ENCODE data around the gene ELMO3. TPM values are rescaled to one million over a fixed set of nuclear protein-coding genes. Genes with fewer than 3 reads are reported as not detected.
A peak's percentile ranks its signal among the peaks of the same experiment; 100 is the strongest.

Gene ELMO3
- total RNA-seq, 2 experiments from 2014 or later = 6.2 to 9.8 TPM

DNA sequence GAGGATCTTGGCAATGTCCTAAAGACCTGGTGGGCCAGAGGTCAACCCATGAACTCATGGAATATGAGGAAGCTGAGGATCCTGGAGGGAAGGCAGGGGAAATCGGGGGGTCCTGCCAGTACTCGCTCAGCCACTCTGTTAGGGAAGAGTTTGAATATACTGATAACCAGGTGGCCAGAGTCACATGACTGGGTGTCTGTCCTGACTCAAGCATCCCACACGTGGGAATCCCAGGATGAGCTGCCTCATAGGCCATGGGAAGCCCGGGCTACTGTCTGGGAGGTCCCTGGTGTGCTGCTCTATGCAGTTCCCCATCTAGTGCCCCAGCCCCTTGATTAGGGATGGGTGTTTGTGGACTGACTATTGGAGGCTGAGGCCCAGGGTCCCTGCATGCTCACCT lies 10.6 kb upstream of the ELMO3 start:
- CTCF ChIA-PET = interaction anchor here (1.2 to 3.8 kb wide), 3 partner anchors 14 to 58 kb away, joined by 3 to 14 read pairs (median 6); partner anchors contain the start of gene NOL3
- DNase-seq (no peak), ATAC-seq (no peak)
- Mint-ChIP-seq H3K4me1 (peaks cover 31% of the 10 kb centered on the region), H3K36me3 (peaks cover 4% of the 10 kb centered on the region), H3K27ac (no peak overlapping the region), H3K27me3 (peaks cover 18% of the 10 kb centered on the region), H3K9me3 (ENCODE audit: low read depth) (no peaks in the 10 kb centered on the region), H3K4me3 (no peak overlapping the region)

- Mint-ChIP-seq H3K27me3 (peaks cover 18% of the 10 kb centered on the region), H3K4me1 (peaks cover 36% of the 10 kb centered on the region), H3K4me3 (no peak overlapping the region), H3K36me3 (peaks cover 5% of the 10 kb centered on the region), H3K9me3 (ENCODE audit: low read depth) (no peaks in the 10 kb centered on the region), H3K27ac (no peak overlapping the region)
- no peak for ATAC-seq
- DNase-seq = no peak
- CTCF ChIA-PET = interaction anchor here (1.2 to 1.6 kb wide), 2 partner anchors 15 to 57 kb away, joined by 3 to 6 read pairs; no protein-coding TSS in a partner anchor
Measured at GRCh38 chr16:67188798-67189197, 10.1 kb upstream of the ELMO3 start.

GRCh38 chr16:67190041-67190440 lies 8.9 kb upstream of the ELMO3 start, which contains the start of gene EXOC3L1:
Gene EXOC3L1, minus strand, starts transcription at chr16:67190136. Its CDS starts 460 bp downstream, at chr16:67189676.
- ATAC-seq (no peak), DNase-seq (no peak)
- no peak within 1 kb of the TSS for H3K4me3 Mint-ChIP-seq
- H3K27me3 Mint-ChIP-seq = peaks cover 15% of the 10 kb centered on the region
- no peaks in the 10 kb centered on the region for H3K9me3 Mint-ChIP-seq (ENCODE audit: low read depth)
- H3K4me1 Mint-ChIP-seq = peaks cover 43% of the 10 kb centered on the region
- H3K27ac Mint-ChIP-seq = no peak within 1 kb of the TSS
- H3K36me3 Mint-ChIP-seq = peaks cover 16% of the 10 kb centered on the region
- CTCF ChIA-PET = interaction anchor here (0.6 to 1.0 kb wide), 2 partner anchors 17 to 35 kb away, joined by 3 read pairs; no protein-coding TSS in a partner anchor

DNA sequence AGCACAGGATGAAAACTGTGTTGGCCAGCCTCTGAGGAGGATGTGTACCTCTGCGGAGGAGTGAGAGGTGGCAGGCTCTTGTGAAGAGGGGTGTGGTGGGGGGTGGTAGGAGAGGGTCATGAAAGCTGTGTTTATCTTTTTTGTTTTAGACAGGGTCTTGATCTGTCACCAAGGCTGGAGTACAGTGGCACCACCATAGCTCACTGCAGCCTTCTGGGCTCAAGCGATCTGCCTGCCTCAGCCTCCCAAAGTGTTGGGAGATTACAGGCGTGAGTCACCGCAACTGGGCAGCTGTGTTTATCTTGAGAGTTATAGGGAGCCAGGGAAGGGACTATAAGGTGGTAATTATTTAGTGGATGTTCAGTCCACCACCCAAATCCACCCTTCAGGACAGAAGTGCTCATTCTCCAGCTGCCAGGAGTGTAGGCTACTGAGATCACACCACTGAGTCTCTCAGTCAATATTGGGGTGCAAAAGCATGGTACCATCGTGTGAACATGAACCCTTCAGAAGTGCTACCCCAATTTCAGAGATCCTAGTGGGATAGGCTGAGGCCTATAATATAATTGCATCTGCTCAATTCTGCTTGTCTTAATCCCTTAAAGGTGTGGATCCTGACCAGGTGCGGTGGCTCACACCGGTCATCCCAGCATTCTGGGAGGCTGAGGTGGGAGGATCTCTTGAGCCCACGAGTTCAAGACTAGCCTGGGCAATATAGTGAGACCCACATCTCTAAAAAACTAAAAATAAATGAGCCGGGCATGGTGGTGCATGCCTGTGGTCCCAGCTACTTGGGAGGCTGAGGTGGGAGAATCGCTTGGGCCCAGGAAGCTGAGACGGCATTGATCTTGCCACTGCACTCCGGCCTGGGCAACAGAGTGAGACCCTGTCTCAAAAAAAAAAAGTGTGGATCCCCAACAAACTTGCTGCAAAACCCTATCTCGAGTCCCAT lies 8.2 kb upstream of the ELMO3 start:
- Mint-ChIP-seq H3K27ac (no peak overlapping the region), H3K27me3 (peaks cover 8% of the 10 kb centered on the region), H3K4me1 (peaks cover 42% of the 10 kb centered on the region), H3K36me3 (peaks cover 21% of the 10 kb centered on the region), H3K4me3 (no peak overlapping the region), H3K9me3 (ENCODE audit: low read depth) (no peaks in the 10 kb centered on the region)
- CTCF ChIA-PET = interaction anchor here (0.6 to 1.0 kb wide), 2 partner anchors 17 to 36 kb away, joined by 3 read pairs; no protein-coding TSS in a partner anchor
- ATAC-seq (no peak), DNase-seq (no peak)

DNA sequence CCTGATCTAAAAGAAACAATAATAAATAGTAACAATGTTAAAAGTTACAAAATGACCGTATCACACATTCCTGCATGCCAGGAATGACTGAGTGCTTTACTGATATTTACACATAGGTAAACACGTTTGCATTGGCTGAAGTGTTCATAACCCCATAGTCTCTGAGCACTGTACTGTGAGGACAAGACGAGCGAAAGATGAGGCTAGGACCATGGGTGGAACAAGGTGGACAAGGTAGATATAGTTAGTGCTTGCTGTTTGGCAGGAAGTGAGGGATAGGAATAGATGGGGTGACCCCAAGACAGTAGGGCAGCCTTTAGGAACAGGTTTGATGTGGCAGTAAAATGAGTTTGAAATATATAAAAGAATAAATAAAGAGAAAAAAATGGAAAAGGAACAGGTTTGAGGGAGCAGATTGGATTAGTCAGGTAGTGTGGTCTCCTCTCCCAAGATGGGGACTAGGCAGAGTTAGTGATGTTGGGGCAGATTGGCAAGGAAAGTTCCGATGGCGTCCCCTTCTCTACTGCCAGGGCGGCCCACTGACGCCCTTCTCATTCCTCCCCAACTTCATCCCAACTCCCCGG lies 7.4 kb upstream of the ELMO3 start:
- H3K4me3 Mint-ChIP-seq = peak overlapping the region; percentile 98
- CTCF ChIA-PET = interaction anchor here (1.0 to 4.0 kb wide), 3 partner anchors 35 to 87 kb away, joined by 3 to 25 read pairs (median 9); partner anchors contain the start of genes FHOD1 and TMEM208
- peak overlapping the region; percentile 89 for H3K27ac Mint-ChIP-seq
- peaks cover 46% of the 10 kb centered on the region for H3K4me1 Mint-ChIP-seq
- no peaks in the 10 kb centered on the region for H3K9me3 Mint-ChIP-seq (ENCODE audit: low read depth)
- peaks cover 28% of the 10 kb centered on the region for H3K36me3 Mint-ChIP-seq
- DNase-seq = no peak
- H3K27me3 Mint-ChIP-seq = peaks cover 1% of the 10 kb centered on the region
- ATAC-seq = peak; percentile 4

- H3K4me3 Mint-ChIP-seq = peak within 1 kb of the TSS; percentile 98
- peak; percentile 92 for ATAC-seq
- H3K36me3 Mint-ChIP-seq = peaks cover 34% of the 10 kb centered on the region
- H3K4me1 Mint-ChIP-seq = peaks cover 52% of the 10 kb centered on the region
- peak; percentile 93 for DNase-seq
- H3K27me3 Mint-ChIP-seq = no peaks in the 10 kb centered on the region
- no peaks in the 10 kb centered on the region for H3K9me3 Mint-ChIP-seq (ENCODE audit: low read depth)
- peak within 1 kb of the TSS; percentile 89 for H3K27ac Mint-ChIP-seq
- CTCF ChIA-PET = interaction anchor here (1.0 to 4.0 kb wide), 13 partner anchors 8 to 362 kb away, joined by 3 to 25 read pairs (median 4); partner anchors contain the start of genes CES3, FHOD1, MATCAP1 and NAE1
Measured at GRCh38 chr16:67191995-67192681, 6.8 kb upstream of the ELMO3 start, which contains the start of gene E2F4. Gene E2F4, plus strand, starts transcription at chr16:67192155. Its CDS starts 73 bp downstream, at chr16:67192228.

GRCh38 chr16:67192781-67193361 lies 6.1 kb upstream of the ELMO3 start:
- DNase-seq (peak; percentile 70), ATAC-seq (peak; percentile 41)
- Mint-ChIP-seq H3K4me1 (peaks cover 52% of the 10 kb centered on the region), H3K9me3 (ENCODE audit: low read depth) (no peaks in the 10 kb centered on the region), H3K36me3 (peaks cover 38% of the 10 kb centered on the region), H3K4me3 (peak overlapping the region; percentile 98), H3K27me3 (no peaks in the 10 kb centered on the region), H3K27ac (peak overlapping the region; percentile 89)
- CTCF ChIA-PET = interaction anchor here (1.0 to 4.0 kb wide), 14 partner anchors 8 to 362 kb away, joined by 3 to 25 read pairs (median 4); partner anchors contain the start of genes CES3, FBXL8, FHOD1 and MATCAP1

- CTCF ChIA-PET = interaction anchor here (1.0 to 4.0 kb wide), 13 partner anchors 9 to 363 kb away, joined by 3 to 25 read pairs (median 4); partner anchors contain the start of genes CES3, FBXL8, FHOD1 and MATCAP1
- Mint-ChIP-seq H3K9me3 (ENCODE audit: low read depth) (no peaks in the 10 kb centered on the region), H3K4me1 (peaks cover 52% of the 10 kb centered on the region), H3K36me3 (peaks cover 41% of the 10 kb centered on the region), H3K27me3 (no peaks in the 10 kb centered on the region), H3K4me3 (peak overlapping the region; percentile 98), H3K27ac (peak overlapping the region; percentile 89)
- ATAC-seq = no peak
- no peak for DNase-seq
Measured at GRCh38 chr16:67193536-67193935, 5.4 kb upstream of the ELMO3 start.

DNA sequence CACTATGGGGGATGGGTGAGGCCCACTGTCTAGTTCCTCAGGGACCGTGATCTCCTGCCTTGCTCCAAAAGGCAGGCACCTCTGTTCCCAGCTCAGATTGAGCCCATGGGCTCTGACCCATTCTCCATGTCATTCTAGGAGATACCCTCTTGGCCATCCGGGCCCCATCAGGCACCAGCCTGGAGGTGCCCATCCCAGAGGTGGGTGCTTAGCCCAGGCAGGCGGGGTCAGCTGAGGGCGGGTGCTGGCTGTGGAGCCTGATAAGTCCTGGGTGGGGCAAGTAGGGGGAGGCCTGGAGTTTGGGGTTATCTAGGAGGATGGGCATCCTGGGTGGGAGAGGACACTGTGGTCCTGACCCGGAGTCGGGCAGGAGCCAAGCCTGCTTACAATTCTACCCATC lies 4.7 kb upstream of the ELMO3 start:
- Mint-ChIP-seq H3K4me1 (peaks cover 52% of the 10 kb centered on the region), H3K36me3 (peaks cover 41% of the 10 kb centered on the region)

GRCh38 chr16:67195676-67196075 lies 3.3 kb upstream of the ELMO3 start:
- H3K9me3 Mint-ChIP-seq (ENCODE audit: low read depth) = no peaks in the 10 kb centered on the region
- peak overlapping the region; percentile 47 for H3K27ac Mint-ChIP-seq
- H3K4me1 Mint-ChIP-seq = peaks cover 52% of the 10 kb centered on the region
- CTCF ChIA-PET = interaction anchor here (1.0 to 4.0 kb wide), 2 partner anchors 29 to 50 kb away, joined by 3 to 25 read pairs; partner anchors contain the start of gene FHOD1
- H3K36me3 Mint-ChIP-seq = peaks cover 46% of the 10 kb centered on the region
- no peak overlapping the region for H3K4me3 Mint-ChIP-seq
- ATAC-seq (no peak), DNase-seq (no peak)
- H3K27me3 Mint-ChIP-seq = no peaks in the 10 kb centered on the region

More for the DNA sequence above, 4.7 kb upstream of the ELMO3 start:
- no peaks in the 10 kb centered on the region for H3K9me3 Mint-ChIP-seq (ENCODE audit: low read depth)
- DNase-seq (no peak), ATAC-seq (no peak)
- H3K4me3 Mint-ChIP-seq = peak overlapping the region; percentile 98
- CTCF ChIA-PET = interaction anchor here (1.0 to 4.0 kb wide), 5 partner anchors 9 to 52 kb away, joined by 3 to 25 read pairs (median 3); partner anchors contain the start of gene FHOD1
- H3K27ac Mint-ChIP-seq = peak overlapping the region; percentile 89
- H3K27me3 Mint-ChIP-seq = no peaks in the 10 kb centered on the region

- Mint-ChIP-seq H3K9me3 (ENCODE audit: low read depth) (no peaks in the 10 kb centered on the region), H3K36me3 (peaks cover 48% of the 10 kb centered on the region), H3K4me3 (no peak overlapping the region)
Measured at GRCh38 chr16:67196881-67197280, 2.0 kb upstream of the ELMO3 start.

DNA sequence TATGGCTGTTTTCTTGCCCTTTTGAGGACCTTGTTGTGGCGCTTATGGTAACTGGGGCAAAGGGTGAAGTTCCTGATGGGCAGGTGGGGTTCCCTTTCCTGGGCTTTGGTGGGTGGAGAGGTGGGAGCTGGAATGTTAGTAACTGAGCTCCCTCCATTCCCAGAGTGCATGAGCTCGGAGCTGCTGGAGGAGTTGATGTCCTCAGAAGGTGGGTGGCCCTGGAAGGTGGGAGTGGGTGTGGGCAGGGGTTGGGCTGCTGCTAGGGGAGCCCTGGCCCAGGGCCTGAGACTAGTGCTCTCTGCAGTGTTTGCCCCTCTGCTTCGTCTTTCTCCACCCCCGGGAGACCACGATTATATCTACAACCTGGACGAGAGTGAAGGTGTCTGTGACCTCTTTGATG lies 1.2 kb upstream of the ELMO3 start:
- ATAC-seq (no peak), DNase-seq (no peak)
- Mint-ChIP-seq H3K27me3 (no peaks in the 10 kb centered on the region), H3K36me3 (peaks cover 46% of the 10 kb centered on the region), H3K4me3 (no peak overlapping the region), H3K4me1 (peaks cover 41% of the 10 kb centered on the region), H3K27ac (no peak overlapping the region), H3K9me3 (ENCODE audit: low read depth) (no peaks in the 10 kb centered on the region)
- CTCF ChIA-PET = interaction anchor here (0.7 to 3.2 kb wide), 7 partner anchors 11 to 244 kb away, joined by 3 to 19 read pairs (median 5); partner anchors contain the start of gene FHOD1

More at GRCh38 chr16:67196881-67197280, 2.0 kb upstream of the ELMO3 start:
- Mint-ChIP-seq H3K4me1 (peaks cover 45% of the 10 kb centered on the region), H3K27ac (no peak overlapping the region), H3K27me3 (no peaks in the 10 kb centered on the region)
- DNase-seq = no peak
- CTCF ChIA-PET = interaction anchor here (0.7 to 3.2 kb wide), 3 partner anchors 11 to 49 kb away, joined by 3 to 19 read pairs (median 9); partner anchors contain the start of gene FHOD1
- no peak for ATAC-seq

Data from activated CD8-positive, alpha-beta memory T cell treated with anti-CD3 and anti-CD28 coated beads, Interleukin-2, amount 10 ng/mL, durations not matched to agents 7 days and 5 days (primary cell).